KOPT-K1 (cell line): ENCODE data around the gene MYH9.

ENCODE experiments used
- H3K27ac ChIP-seq: fragments of 200-600 bp; sonication (generic); 2 replicates; pipeline ENCODE4 v1.5.1; 2016; ENCODE audit warnings: antibody characterized with exemption, mild to moderate bottlenecking, low read depth, low read length; ENCODE audit not compliant: poor library complexity, severe bottlenecking
- H3K36me3 ChIP-seq: fragments of 200-600 bp; sonication (generic); 2 replicates; pipeline ENCODE4 v1.5.1; 2017; ENCODE audit warnings: antibody characterized with exemption, mild to moderate bottlenecking, low read length, moderate library complexity; ENCODE audit not compliant: insufficient read depth
- H3K9me3 ChIP-seq: fragments of 200-600 bp; sonication (generic); 2 replicates; pipeline ENCODE4 v1.5.1; 2017; ENCODE audit warnings: antibody characterized with exemption, low read length, mild to moderate bottlenecking; ENCODE audit not compliant: insufficient read depth, poor library complexity, severe bottlenecking

Gene MYH9

GRCh38 chr22:36356708-36357624, 30.8 kb downstream of the MYH9 start:
- H3K9me3 ChIP-seq: no peaks in the 10 kb centered on the region
- peaks cover 8% of the 10 kb centered on the region; the same call in 1 of the 2 replicates for H3K36me3 ChIP-seq
- no peak overlapping the region for H3K27ac ChIP-seq

GRCh38 chr22:36355894-36356293, 31.9 kb downstream of the MYH9 start:
- H3K27ac ChIP-seq: peak overlapping the region; percentile 10
- no peaks in the 10 kb centered on the region for H3K9me3 ChIP-seq
- H3K36me3 ChIP-seq: peaks cover 8% of the 10 kb centered on the region; the same call in 1 of the 2 replicates

GRCh38 chr22:36355362-36355761, 32.4 kb downstream of the MYH9 start:
- Histone ChIP-seq H3K36me3 (peaks cover 8% of the 10 kb centered on the region; the same call in 1 of the 2 replicates), H3K27ac (peak overlapping the region; percentile 10), H3K9me3 (no peaks in the 10 kb centered on the region)

DNA sequence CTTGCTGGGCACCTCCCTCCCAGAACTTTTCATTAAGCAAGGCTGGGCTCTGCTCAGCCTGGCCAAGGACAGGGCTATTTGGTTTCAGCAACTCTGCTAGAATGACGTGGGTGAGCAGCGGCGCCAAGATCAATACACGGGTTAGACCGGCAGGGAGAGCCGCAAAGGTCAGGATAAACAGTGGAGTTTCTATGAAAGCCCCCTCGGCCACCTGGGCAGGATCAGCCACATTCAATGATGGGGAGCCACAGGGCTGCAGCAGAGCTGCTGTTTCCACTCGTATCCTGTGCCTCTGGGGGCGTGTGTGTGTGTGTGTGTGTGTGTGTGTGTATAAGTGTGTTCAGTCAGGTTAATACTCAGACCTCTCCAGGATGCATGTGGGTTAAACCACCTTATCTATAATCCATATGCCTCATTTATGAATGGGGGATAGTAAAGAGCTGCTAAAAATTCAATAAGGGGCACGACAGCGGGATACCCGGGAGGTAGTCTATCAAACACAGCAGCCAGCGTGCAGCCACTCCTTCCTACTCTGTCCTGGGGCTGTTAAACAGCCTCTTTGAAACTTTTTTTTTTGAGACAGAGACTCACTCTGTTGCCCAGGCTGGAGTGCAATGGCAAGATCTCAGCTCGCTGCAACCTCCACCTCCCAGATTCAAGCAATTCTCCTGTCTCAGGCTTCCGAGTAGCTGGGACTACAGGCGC, 34.8 kb downstream of the MYH9 start:
- H3K27ac ChIP-seq: no peak overlapping the region
- peaks cover 21% of the 10 kb centered on the region for H3K36me3 ChIP-seq
- H3K9me3 ChIP-seq: no peaks in the 10 kb centered on the region

DNA sequence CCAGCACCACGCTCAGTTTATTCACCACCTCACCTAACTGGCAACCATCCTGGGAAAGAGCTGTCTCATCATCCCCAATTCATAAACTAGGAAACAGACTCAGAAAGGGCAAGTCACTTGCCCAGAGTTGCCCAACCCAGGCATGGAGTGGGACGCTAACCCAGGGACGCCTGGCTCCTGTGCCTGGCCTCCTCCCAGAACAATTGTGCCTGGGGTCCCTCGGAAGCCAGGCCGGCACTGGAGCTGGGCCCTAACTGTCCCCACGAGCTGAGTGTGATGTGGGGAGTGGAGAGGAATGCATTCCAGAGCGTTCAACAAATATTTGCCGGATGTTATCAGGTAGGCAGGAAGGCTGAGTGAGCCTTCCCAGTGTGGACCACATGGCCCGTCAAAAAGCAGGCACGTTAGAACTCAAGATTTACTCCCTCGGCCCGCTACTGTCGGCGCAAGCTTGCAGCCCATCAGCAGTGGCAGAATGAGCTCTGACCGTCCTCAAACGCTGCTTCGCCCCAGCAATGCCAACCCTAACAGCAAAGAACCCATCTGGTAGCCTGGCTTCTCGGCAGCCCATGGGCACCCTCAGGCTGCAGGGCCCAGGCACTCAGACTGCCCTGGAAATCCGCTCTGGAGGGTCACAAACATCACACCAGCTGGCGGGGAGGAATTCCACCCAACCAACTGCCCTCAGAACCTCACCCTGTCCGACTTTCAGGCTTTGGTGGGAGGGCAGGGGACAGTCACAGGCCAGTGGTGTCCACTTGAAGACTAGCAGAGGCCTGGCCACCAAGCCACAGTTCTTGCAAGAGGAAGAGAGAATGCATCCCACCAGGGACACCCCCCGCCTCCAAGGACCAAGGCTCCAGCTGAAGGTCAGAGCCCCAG, 35.6 kb downstream of the MYH9 start:
- Histone ChIP-seq H3K36me3 (peaks cover 21% of the 10 kb centered on the region), H3K9me3 (no peaks in the 10 kb centered on the region), H3K27ac (no peak overlapping the region)

DNA sequence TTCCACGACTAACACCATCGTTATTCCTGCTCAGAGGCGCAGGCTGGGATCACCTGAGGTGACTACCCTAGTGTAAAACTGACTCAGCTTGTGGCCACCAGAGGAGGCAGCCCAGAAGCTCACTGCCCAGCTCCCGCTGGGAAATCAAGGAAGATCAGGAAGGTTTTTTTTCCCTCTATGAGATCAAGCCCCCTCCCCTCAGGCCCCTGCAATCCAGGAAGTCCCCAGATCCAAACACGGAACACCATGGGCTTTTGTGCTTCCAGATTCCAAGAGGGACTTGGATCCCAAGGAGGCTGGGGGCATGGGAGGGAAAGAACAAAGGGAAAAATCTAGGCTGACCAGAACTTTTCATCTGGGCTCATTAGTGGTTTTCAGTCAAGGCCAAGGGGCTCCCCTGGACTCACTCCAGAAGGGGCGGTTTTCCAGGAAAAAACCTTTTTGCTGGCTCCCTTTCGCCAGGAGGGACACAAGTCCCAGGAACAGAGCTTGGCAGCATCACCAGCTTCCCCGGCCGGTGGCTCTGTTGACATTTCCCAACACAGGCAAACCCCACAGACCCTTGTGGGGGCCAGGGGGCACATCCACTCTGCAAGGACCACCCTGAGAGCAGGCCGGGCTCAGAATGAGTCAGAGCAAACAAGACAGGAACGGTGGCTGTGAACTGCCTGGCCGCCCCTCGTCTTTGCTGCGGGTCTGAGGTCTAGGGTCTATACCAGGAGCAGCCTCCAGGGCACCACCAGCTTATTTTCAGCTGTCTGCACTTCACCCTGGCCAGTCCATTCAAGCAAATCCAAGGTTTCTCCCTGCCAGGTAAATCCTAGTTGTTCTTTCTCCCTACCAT, 36.8 kb downstream of the MYH9 start:
- Histone ChIP-seq H3K36me3 (peaks cover 31% of the 10 kb centered on the region), H3K9me3 (no peaks in the 10 kb centered on the region), H3K27ac (no peak overlapping the region)

DNA sequence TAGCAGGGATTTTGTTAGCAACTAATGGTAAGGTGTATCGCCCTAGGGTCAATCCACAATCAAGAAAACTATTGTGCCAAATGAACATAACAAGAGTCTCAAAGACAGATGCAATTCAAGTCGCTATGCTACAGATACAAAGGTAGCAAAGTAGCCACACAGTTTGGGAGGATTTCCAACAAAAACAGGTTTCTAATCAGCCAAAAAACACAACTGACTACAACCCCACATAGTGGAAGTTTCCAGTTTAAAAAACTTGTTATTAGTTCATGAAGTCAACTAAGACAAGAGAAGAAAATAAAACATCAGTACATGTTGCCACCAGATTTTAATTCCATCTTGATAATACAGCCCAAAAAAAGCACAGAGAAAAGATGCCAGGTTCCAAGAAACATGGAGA, 38.0 kb downstream of the MYH9 start:
- no peak overlapping the region for H3K27ac ChIP-seq
- H3K36me3 ChIP-seq: peaks cover 43% of the 10 kb centered on the region
- no peaks in the 10 kb centered on the region for H3K9me3 ChIP-seq

DNA sequence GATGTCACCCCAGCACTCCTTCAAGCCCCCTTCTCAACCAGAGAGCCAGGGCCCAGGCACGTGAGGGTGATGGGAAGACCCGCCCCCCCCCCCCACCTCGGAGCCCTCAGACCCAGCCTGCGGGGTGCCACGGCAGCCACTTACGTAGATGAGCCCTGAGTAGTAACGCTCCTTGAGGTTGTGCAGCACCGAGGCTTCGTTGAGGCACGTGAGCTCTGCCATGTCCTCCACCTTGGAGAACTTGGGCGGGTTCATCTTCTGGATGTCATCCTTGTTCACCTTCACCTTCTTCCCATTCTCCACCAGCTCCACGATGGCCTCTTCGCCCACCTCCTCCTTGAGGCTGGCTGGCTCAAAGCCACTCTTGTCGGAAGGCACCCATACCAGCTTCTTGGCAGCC, 39.0 kb downstream of the MYH9 start:
- H3K9me3 ChIP-seq: no peaks in the 10 kb centered on the region
- no peak overlapping the region for H3K27ac ChIP-seq
- H3K36me3 ChIP-seq: peaks cover 52% of the 10 kb centered on the region

DNA sequence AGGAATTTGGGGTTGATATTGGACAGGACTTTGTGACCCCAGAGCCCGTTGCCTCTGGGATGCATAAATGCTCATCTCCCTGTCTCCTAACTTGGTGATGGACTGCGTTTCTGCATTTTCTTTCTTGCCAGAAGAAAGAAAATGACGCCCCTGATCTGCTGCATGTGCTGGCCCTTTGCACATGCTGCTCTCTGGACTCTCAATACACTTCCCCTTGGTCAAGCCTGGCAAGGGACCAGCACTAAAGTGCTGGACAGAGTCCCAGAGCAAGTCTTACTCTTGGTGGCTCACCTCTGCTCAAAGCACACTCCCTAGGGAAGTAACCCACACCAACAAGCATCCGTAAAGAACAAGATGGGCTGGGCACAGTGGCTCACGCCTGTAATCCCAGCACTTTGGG, 40.7 kb downstream of the MYH9 start:
- Histone ChIP-seq H3K27ac (no peak overlapping the region), H3K36me3 (peaks cover 69% of the 10 kb centered on the region), H3K9me3 (no peaks in the 10 kb centered on the region)

GRCh38 chr22:36344106-36344827, 43.5 kb downstream of the MYH9 start:
- H3K36me3 ChIP-seq: peaks cover 94% of the 10 kb centered on the region
- no peak overlapping the region for H3K27ac ChIP-seq
- no peaks in the 10 kb centered on the region for H3K9me3 ChIP-seq

DNA sequence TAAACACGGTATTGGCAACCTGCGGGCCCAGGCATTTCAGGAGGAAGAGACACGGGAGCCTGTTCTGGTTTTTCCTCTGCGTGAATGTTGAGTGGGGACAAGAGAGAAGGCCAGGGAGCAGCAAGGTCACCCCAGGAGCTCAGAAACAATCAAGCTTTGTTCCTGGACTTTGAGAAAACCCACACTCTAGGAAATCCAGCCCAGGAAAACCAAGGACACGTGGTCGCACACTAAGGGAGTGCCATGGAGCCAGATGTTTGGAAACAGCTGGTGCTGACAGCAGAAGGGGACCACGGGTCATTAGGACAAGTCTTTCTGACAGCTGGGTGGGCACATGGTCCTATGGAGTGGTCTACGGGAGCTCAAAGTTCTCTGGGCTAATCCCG, 44.1 kb downstream of the MYH9 start:
- Histone ChIP-seq H3K9me3 (no peaks in the 10 kb centered on the region), H3K27ac (no peak overlapping the region), H3K36me3 (peaks cover 94% of the 10 kb centered on the region)

DNA sequence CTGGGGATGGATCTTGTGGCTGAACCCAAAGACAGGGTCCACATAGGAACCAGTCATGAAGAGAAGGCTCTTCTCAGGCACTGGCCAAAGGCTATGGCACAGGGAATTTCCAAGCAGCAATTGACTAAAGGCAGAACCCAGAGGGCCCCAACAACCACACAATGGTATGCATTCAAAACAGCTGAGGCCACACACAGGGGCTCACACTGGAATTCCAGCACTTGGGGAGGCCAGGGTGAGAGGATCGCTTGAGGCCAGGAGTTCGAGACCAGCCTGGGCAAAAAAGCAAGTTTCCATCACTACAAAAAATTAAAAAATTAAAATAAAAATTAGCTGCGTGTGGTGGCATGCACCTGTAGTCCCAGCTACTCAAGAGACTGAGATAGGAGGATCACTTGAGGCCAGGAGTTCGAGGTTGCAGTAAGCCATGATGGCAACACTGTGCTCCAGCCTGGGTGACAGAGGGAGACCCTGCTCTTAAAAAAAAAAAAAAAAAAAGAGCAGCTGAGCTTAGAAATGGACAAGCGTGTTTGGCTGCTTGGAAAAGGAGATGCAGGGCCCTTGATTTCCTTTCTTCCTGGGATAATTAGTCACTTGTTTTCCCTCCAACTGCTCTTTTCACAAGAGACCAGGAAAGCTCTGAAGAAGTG, 44.6 kb downstream of the MYH9 start:
- H3K36me3 ChIP-seq: peaks cover 95% of the 10 kb centered on the region
- no peak overlapping the region for H3K27ac ChIP-seq
- H3K9me3 ChIP-seq: no peaks in the 10 kb centered on the region

DNA sequence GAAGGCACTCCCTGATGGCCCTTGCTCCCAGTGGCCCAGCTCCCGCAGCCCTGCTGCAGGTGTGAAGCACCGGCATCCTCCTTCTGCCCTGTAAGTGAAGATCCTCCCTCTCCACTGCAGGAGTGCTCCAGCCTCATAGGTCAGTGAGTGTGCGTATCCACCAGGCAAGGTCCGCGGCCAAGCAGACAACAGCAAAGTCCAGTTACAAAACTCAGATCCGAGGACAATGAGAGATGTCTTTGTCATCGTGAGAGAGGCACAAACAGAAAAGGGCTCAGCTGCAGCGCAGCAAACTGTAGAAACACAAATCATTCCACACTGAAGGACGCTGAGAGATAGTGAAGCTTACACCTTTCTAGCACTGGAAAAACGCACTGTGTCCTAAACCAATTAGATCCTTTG, 46.1 kb downstream of the MYH9 start:
- no peaks in the 10 kb centered on the region for H3K9me3 ChIP-seq
- H3K36me3 ChIP-seq: peaks cover 99% of the 10 kb centered on the region
- H3K27ac ChIP-seq: no peak overlapping the region
